CD4-positive, alpha-beta T cell treated with Interleukin-15 for 4 hours (primary cell): ENCODE data around the gene STXBP5L.
"Not testable (repeated sequence)": the region's sequence is repeated elsewhere in the genome, so short reads cannot be mapped to it uniquely, and the experiment has no call there.

Experiments
- DNase-seq: peaks from one replicate; pipeline ENCODE4 v3.0.0-alpha.2; 2020; ENCODE audit warnings: low spot score

The STXBP5L gene

GRCh38 chr3:121063628-121064027 is 155.6 kb downstream of the STXBP5L start:
- DNase-seq = no peak

- DNase-seq = no peak
These were observed 156.1 kb downstream of the STXBP5L start for GRCh38 chr3:121064121-121064520.

GRCh38 chr3:121072133-121072532 is 164.1 kb downstream of the STXBP5L start:
- DNase-seq = no peak

GRCh38 chr3:121073011-121073410 is 165.0 kb downstream of the STXBP5L start:
- no peak for DNase-seq

GRCh38 chr3:121075191-121075590 is 167.2 kb downstream of the STXBP5L start:
- DNase-seq = no peak

GRCh38 chr3:121078378-121079101 is 170.5 kb downstream of the STXBP5L start:
- not testable (repeated sequence) for DNase-seq

- no peak for DNase-seq
These were observed 188.9 kb downstream of the STXBP5L start for GRCh38 chr3:121096953-121097352.

- DNase-seq = not testable (repeated sequence)
These were observed 203.1 kb downstream of the STXBP5L start for GRCh38 chr3:121111086-121111485.

GRCh38 chr3:121111914-121112612 is 204.1 kb downstream of the STXBP5L start:
- no peak for DNase-seq

- no peak for DNase-seq
These were observed 218.2 kb downstream of the STXBP5L start for GRCh38 chr3:121126033-121126706.

- no peak for DNase-seq
These were observed 218.7 kb downstream of the STXBP5L start for GRCh38 chr3:121126707-121127035.

GRCh38 chr3:121152573-121152972 is 244.6 kb downstream of the STXBP5L start:
- DNase-seq = no peak

- DNase-seq = no peak
These were observed 245.8 kb downstream of the STXBP5L start for GRCh38 chr3:121153851-121154250.

GRCh38 chr3:121155028-121155427 is 247.0 kb downstream of the STXBP5L start:
- DNase-seq = no peak

- DNase-seq = no peak
These were observed 257.4 kb downstream of the STXBP5L start for GRCh38 chr3:121165397-121165837.

- no peak for DNase-seq
These were observed 259.6 kb downstream of the STXBP5L start for GRCh38 chr3:121167374-121168139.

GRCh38 chr3:121175083-121175482 is 267.1 kb downstream of the STXBP5L start:
- no peak for DNase-seq

GRCh38 chr3:121190626-121191025 is 282.6 kb downstream of the STXBP5L start:
- DNase-seq = not testable (repeated sequence)

- no peak for DNase-seq
These were observed 294.6 kb downstream of the STXBP5L start for GRCh38 chr3:121202573-121202972.

GRCh38 chr3:121223116-121223515 is 315.1 kb downstream of the STXBP5L start:
- no peak for DNase-seq

GRCh38 chr3:121228971-121229370 is 321.0 kb downstream of the STXBP5L start:
- DNase-seq = no peak

- DNase-seq = not testable (repeated sequence)
These were observed 322.2 kb downstream of the STXBP5L start for GRCh38 chr3:121230194-121230593.
